IMR-90 (cell line): ENCODE data around the gene RPUSD1. TPM values are rescaled to one million over a fixed set of nuclear protein-coding genes. Genes with fewer than 3 reads are reported as not detected.

Experiments
- ATAC-seq: fragments of 200-7000 bp; cut with Tn5 transposase; 2 replicates; pipeline ENCODE4 v1.9.1; 2020; ENCODE audit warnings: low read depth, mild to moderate bottlenecking, moderate library complexity
- BruUV-seq: library from RNA; stranded (reverse); fragments of 400-500 nt; replicated peaks from 2 replicates; lab custom pipeline; 2021; lab: Mats Ljungman, UMichigan
- CTCF ChIA-PET: fragments of 300-600 bp; formaldehyde crosslinking; extraction: SDS; loops from one replicate; lab custom pipeline; 2021; ENCODE audit warnings: antibody characterized with exemption; lab: Yijun Ruan, JAX
- POLR2A ChIA-PET: fragments of 300-600 bp; sonication (Branson Sonifier 250); formaldehyde crosslinking; loops from one replicate; lab custom pipeline; 2022; ENCODE audit warnings: antibody characterized with exemption; ENCODE audit not compliant: unreplicated experiment; lab: Charles Lee
- DNase-seq: peaks from one replicate; pipeline ENCODE4 v3.0.0; 2013
- H2AFZ ChIP-seq: replicated peaks from 2 replicates; pipeline ENCODE3; 2013; ENCODE audit warnings: low read length, mild to moderate bottlenecking; ENCODE audit not compliant: poor library complexity
- H2AK5ac ChIP-seq: 2 replicates; pipeline ENCODE4 v1.6.1; 2013; ENCODE audit warnings: low read depth, low read length, inconsistent platforms
- H2AK9ac ChIP-seq: replicated peaks from 2 replicates; pipeline ENCODE3; 2013; ENCODE audit warnings: mild to moderate bottlenecking, low read depth, low read length, moderate library complexity; ENCODE audit not compliant: poor library complexity
- H2BK120ac ChIP-seq: 2 replicates; pipeline ENCODE4 v1.6.1; 2013; ENCODE audit warnings: low read depth, low read length, inconsistent platforms
- H2BK15ac ChIP-seq: 3 replicates; pipeline ENCODE4 v1.6.1; 2013; ENCODE audit warnings: low read depth, low read length, inconsistent platforms
- H2BK20ac ChIP-seq: 2 replicates; pipeline ENCODE4 v1.6.1; 2013; ENCODE audit warnings: low read depth, mild to moderate bottlenecking, inconsistent platforms, low read length, moderate library complexity
- H2BK5ac ChIP-seq: 2 replicates; pipeline ENCODE4 v1.6.1; 2013; ENCODE audit warnings: mild to moderate bottlenecking, low read depth, low read length, inconsistent platforms; ENCODE audit not compliant: poor library complexity, severe bottlenecking
- H3K14ac ChIP-seq: replicated peaks from 2 replicates; pipeline ENCODE4 v1.6.1; 2013; ENCODE audit warnings: low read depth, low read length, inconsistent platforms
- H3K18ac ChIP-seq: 2 replicates; pipeline ENCODE4 v1.6.1; 2013; ENCODE audit warnings: low read depth, low read length, control low read depth
- H3K23ac ChIP-seq: 2 replicates; pipeline ENCODE4 v1.6.1; 2013; ENCODE audit warnings: low read depth, low read length, inconsistent platforms
- H3K27ac ChIP-seq: 2 replicates; pipeline ENCODE4 v1.5.1; 2013; ENCODE audit warnings: mild to moderate bottlenecking, control low read depth, low read length; ENCODE audit not compliant: insufficient read depth
- H3K27me3 ChIP-seq: 2 replicates; pipeline ENCODE4 v1.6.1; 2013; ENCODE audit warnings: low read length; ENCODE audit not compliant: control insufficient read depth, insufficient read depth
- H3K36me3 ChIP-seq: 2 replicates; pipeline ENCODE4 v1.6.1; 2013; ENCODE audit warnings: low read length, mixed read lengths; ENCODE audit not compliant: control insufficient read depth, insufficient read depth
- H3K4ac ChIP-seq: 2 replicates; pipeline ENCODE4 v1.6.1; 2013; ENCODE audit warnings: low read depth, low read length, inconsistent platforms
- H3K4me1 ChIP-seq: 2 replicates; pipeline ENCODE4 v1.6.1; 2013; ENCODE audit warnings: low read length, mixed read lengths; ENCODE audit not compliant: control insufficient read depth, insufficient read depth
- H3K4me2 ChIP-seq: 2 replicates; pipeline ENCODE4 v1.6.1; 2013; ENCODE audit warnings: low read depth, mild to moderate bottlenecking, control low read depth, low read length, moderate library complexity
- H3K4me3 ChIP-seq: 2 replicates; pipeline ENCODE4 v1.5.1; 2013; ENCODE audit warnings: low read depth, mild to moderate bottlenecking, control low read depth, low read length, moderate library complexity; ENCODE audit not compliant: insufficient read depth
- H3K56ac ChIP-seq: 2 replicates; pipeline ENCODE4 v1.6.1; 2013; ENCODE audit warnings: low read length, inconsistent platforms; ENCODE audit not compliant: insufficient read depth; ENCODE audit errors: extremely low read depth
- H3K79me1 ChIP-seq, 2 experiments: 2 replicates each; pipeline ENCODE4 v1.6.1; 2013; ENCODE audit warnings: low read length in 2 of 2, inconsistent platforms in 1 of 2, low read depth in 1 of 2
- H3K9ac ChIP-seq: 2 replicates; pipeline ENCODE4 v1.6.1; 2013; ENCODE audit warnings: low read depth, low read length, control low read depth
- H3K9me1 ChIP-seq: 2 replicates; pipeline ENCODE4 v1.6.1; 2013; ENCODE audit warnings: low read length, inconsistent platforms; ENCODE audit not compliant: insufficient read depth
- H3K9me3 ChIP-seq: 2 replicates; pipeline ENCODE4 v1.6.1; 2013; ENCODE audit warnings: low read length; ENCODE audit not compliant: control insufficient read depth, insufficient read depth
- H4K20me1 ChIP-seq: 2 replicates; pipeline ENCODE4 v1.6.1; 2013; ENCODE audit warnings: low read length, inconsistent platforms; ENCODE audit not compliant: insufficient read depth
- H4K5ac ChIP-seq: 2 replicates; pipeline ENCODE4 v1.6.1; 2013; ENCODE audit warnings: mild to moderate bottlenecking, low read depth, low read length, control low read depth
- H4K8ac ChIP-seq, 2 experiments: 2 replicates each; pipeline ENCODE4 v1.6.1; 2013; ENCODE audit warnings: low read depth in 2 of 2, low read length in 2 of 2, control low read depth in 1 of 2, inconsistent platforms in 1 of 2
- H4K91ac ChIP-seq: 2 replicates; pipeline ENCODE4 v1.6.1; 2013; ENCODE audit warnings: low read depth, low read length, inconsistent platforms; ENCODE audit not compliant: insufficient read depth
- BHLHE40 ChIP-seq: fragments of 150-350 bp; IDR thresholded peaks from 2 replicates; pipeline ENCODE4 v1.6.1; 2016; ENCODE audit warnings: mild to moderate bottlenecking, low read depth, low read length
- CEBPB ChIP-seq: IDR thresholded peaks from 2 replicates; pipeline ENCODE4 v1.6.1; 2012; ENCODE audit warnings: low read depth, low read length, improper control_type of control experiment
- CHD1 ChIP-seq: IDR thresholded peaks from 2 replicates; pipeline ENCODE4 v1.6.1; 2012; ENCODE audit warnings: low read depth, low read length, improper control_type of control experiment
- CTCF ChIP-seq: conservative IDR thresholded peaks from 2 replicates; pipeline ENCODE4 v1.5.1; 2012; ENCODE audit warnings: mild to moderate bottlenecking, low read depth, low read length, improper control_type of control experiment
- ELK1 ChIP-seq: fragments of 150-350 bp; IDR thresholded peaks from 2 replicates; pipeline ENCODE4 v1.6.1; 2016; ENCODE audit warnings: low read depth, mild to moderate bottlenecking, low read length, moderate library complexity, borderline replicate concordance
- FOS ChIP-seq: fragments of 150-350 bp; IDR thresholded peaks from 2 replicates; pipeline ENCODE4 v1.6.1; 2016; ENCODE audit warnings: low read depth, low read length
- MAFK ChIP-seq: IDR thresholded peaks from 2 replicates; pipeline ENCODE4 v1.6.1; 2012; ENCODE audit warnings: low read depth, low read length, improper control_type of control experiment
- MAZ ChIP-seq: IDR thresholded peaks from 2 replicates; pipeline ENCODE4 v1.6.1; 2012; ENCODE audit warnings: low read depth, mild to moderate bottlenecking, low read length, improper control_type of control experiment, moderate library complexity, borderline replicate concordance
- MXI1 ChIP-seq: IDR thresholded peaks from 2 replicates; pipeline ENCODE4 v1.6.1; 2012; ENCODE audit warnings: low read depth, mild to moderate bottlenecking, low read length, moderate library complexity, borderline replicate concordance
- NFE2L2 ChIP-seq: fragments of 150-350 bp; IDR thresholded peaks from 2 replicates; pipeline ENCODE4 v1.6.1; 2016; ENCODE audit warnings: low read depth, mild to moderate bottlenecking, low read length
- POLR2A ChIP-seq: IDR thresholded peaks from 2 replicates; pipeline ENCODE4 v1.6.1; 2012; ENCODE audit warnings: mild to moderate bottlenecking, low read depth, low read length
- RAD21 ChIP-seq: IDR thresholded peaks from 2 replicates; pipeline ENCODE4 v1.6.1; 2012; ENCODE audit warnings: low read length, improper control_type of control experiment
- RCOR1 ChIP-seq: IDR thresholded peaks from 2 replicates; pipeline ENCODE4 v1.6.1; 2012; ENCODE audit warnings: mild to moderate bottlenecking, low read length, improper control_type of control experiment; ENCODE audit not compliant: insufficient replicate concordance
- RFX5 ChIP-seq: IDR thresholded peaks from 2 replicates; pipeline ENCODE4 v1.8.0; 2012; ENCODE audit warnings: low read depth, mild to moderate bottlenecking, low read length, moderate library complexity
- SMC3 ChIP-seq: fragments of 150-350 bp; IDR thresholded peaks from 2 replicates; pipeline ENCODE4 v1.6.1; 2016; ENCODE audit warnings: low read depth, mild to moderate bottlenecking, antibody characterized with exemption, low read length, moderate library complexity
- WGBS, 2 experiments: methylation state at CpG; one replicate each; pipeline versions ENCODE4 v1.1.5 to v1.1.7; 2013; ENCODE audit warnings: missing lambda C conversion rate in 2 of 2; ENCODE audit not compliant: insufficient read length in 1 of 2; ENCODE audit errors: extremely low coverage in 2 of 2; 5-methylcytosine and 5-hydroxymethylcytosine counted together
- dilution Hi-C: fragments of 300-500 bp; cut with HindIII; formaldehyde crosslinking; loops from one replicate; pipeline ENCODE4 v1.14.3; 2018; ENCODE audit warnings: low sequenced_read_pairs; ENCODE audit not compliant: unreplicated experiment
- in situ Hi-C: fragments of 300-500 bp; cut with MboI; formaldehyde crosslinking; loops from 3 replicates; pipeline ENCODE4 v1.14.3; 2019; ENCODE audit warnings: low sequenced_read_pairs, inconsistent platforms, mixed read lengths
- intact Hi-C: fragments of 100-400 bp; cut with micrococcal nuclease; formaldehyde crosslinking; loops from 2 replicates; pipeline ENCODE4 v1.10.0; 2022
- polyA plus RNA-seq, 3 experiments: library from polyadenylated mRNA; depleted of rRNA; stranded (reverse); fragments of >200 nt; gene quantifications; 2 replicates each; pipeline ENCODE4 v1.2.3, GENCODE V29; 2012; ENCODE audit warnings: low replicate concordance in 1 of 3
- total RNA-seq: library from RNA; depleted of rRNA; stranded (reverse); fragments of >200 nt; gene quantifications from 2 replicates; pipeline ENCODE4 v1.2.3, GENCODE V29; 2012

Gene RPUSD1
- total and polyA plus RNA-seq, 2 of the 4 experiments (the other 2 are of a cell fraction), result 13.1 to 32.3 TPM

GRCh38 chr16:783404-784161 lies 4.6 kb downstream of the RPUSD1 start:
- Histone ChIP-seq H2BK15ac (no peak overlapping the region), H4K20me1 (peaks cover 21% of the 10 kb centered on the region), H4K5ac (no peak overlapping the region), H3K4me3 (no peak overlapping the region), H3K79me1 (peaks cover 4 to 24% of the 10 kb centered on the region in 2 experiments; a peak in 1 of 4 replicates), H3K4me2 (no peak overlapping the region), H3K27me3 (peaks cover 5% of the 10 kb centered on the region; the same call in 1 of the 2 replicates), H4K8ac (no peak overlapping the region), H2AFZ (no peak overlapping the region), H3K18ac (no peak overlapping the region), H3K14ac (no peak overlapping the region; the same call in 1 of the 2 replicates), H2BK5ac (no peak overlapping the region), H3K4ac (no peak overlapping the region), H4K91ac (no peak overlapping the region), H2BK120ac (no peak overlapping the region), H3K9me3 (no peaks in the 10 kb centered on the region), H3K27ac (no peak overlapping the region), H2AK9ac (peak overlapping the region; percentile 82), H3K9me1 (no peaks in the 10 kb centered on the region), H3K36me3 (peaks cover 10% of the 10 kb centered on the region; the same call in 1 of the 2 replicates), H3K56ac (no peak overlapping the region), H3K9ac (no peak overlapping the region), H3K4me1 (peaks cover 11% of the 10 kb centered on the region; the same call in 1 of the 2 replicates), H3K23ac (no peak overlapping the region), H2BK20ac (no peak overlapping the region), H2AK5ac (no peak overlapping the region)
- POLR2A ChIA-PET, result no interaction called here
- 47% methylated on average over 6 of the region's 17 CpGs; no CpG with 5 or more reads in 1 of the 2 experiments for WGBS, 2 experiments
- TF ChIP-seq CTCF (no peak), SMC3 (no peak), MXI1 (no peak), BHLHE40 (no peak), RAD21 (no peak), FOS (no peak), CHD1 (no peak), MAZ (no peak), MAFK (no peak), POLR2A (no peak), RCOR1 (no peak), NFE2L2 (no peak), RFX5 (no peak), CEBPB (no peak), ELK1 (no peak)
- intact Hi-C loops (no loop called here), dilution Hi-C loops (no loop called here), in situ Hi-C loops (no loop called here)
- no TSS peak for BruUV-seq
- DNase-seq (peak; percentile 4), ATAC-seq (no peak)
- CTCF ChIA-PET, result interaction anchor here (0.9 kb wide), 1 partner anchor 71 kb away, joined by 3 read pairs; no protein-coding TSS in a partner anchor
